Measurements from ENCODE around the gene ASB10.

- TF ChIP-seq CTCF (IDR thresholded peaks at IDR 0.05) (no peak), POLR2A (IDR thresholded peaks at IDR 0.05; ENCODE audit: low read length) (no peak), USF2 (IDR thresholded peaks at IDR 0.05) (no peak), ESRRA (IDR thresholded peaks at IDR 0.05; ENCODE audit: borderline replicate concordance, low read length) (no peak), CBX8 (IDR thresholded peaks at IDR 0.05) (no peak), SMC3 (IDR thresholded peaks at IDR 0.05) (no peak), CEBPB (IDR thresholded peaks at IDR 0.05) (no peak), REST (IDR thresholded peaks at IDR 0.05) (no peak), MYC (IDR thresholded peaks at IDR 0.05; ENCODE audit: borderline replicate concordance, low read length) (no peak), NFE2L2 (conservative IDR thresholded peaks at IDR 0.05; ENCODE audit: low read length) (no peak), KDM5A (IDR thresholded peaks at IDR 0.05) (no peak), SREBF2 (IDR thresholded peaks at IDR 0.05) (no peak)
- TF ChIP-seq, protein P1, sequence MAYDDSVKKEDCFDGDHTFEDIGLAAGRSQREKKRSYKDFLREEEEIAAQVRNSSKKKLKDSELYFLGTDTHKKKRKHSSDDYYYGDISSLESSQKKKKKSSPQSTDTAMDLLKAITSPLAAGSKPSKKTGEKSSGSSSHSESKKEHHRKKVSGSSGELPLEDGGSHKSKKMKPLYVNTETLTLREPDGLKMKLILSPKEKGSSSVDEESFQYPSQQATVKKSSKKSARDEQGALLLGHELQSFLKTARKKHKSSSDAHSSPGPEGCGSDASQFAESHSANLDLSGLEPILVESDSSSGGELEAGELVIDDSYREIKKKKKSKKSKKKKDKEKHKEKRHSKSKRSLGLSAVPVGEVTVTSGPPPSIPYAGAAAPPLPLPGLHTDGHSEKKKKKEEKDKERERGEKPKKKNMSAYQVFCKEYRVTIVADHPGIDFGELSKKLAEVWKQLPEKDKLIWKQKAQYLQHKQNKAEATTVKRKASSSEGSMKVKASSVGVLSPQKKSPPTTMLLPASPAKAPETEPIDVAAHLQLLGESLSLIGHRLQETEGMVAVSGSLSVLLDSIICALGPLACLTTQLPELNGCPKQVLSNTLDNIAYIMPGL (CRISPR knock-in tag; IDR thresholded peaks at IDR 0.05; ENCODE audit: borderline replicate concordance), result no peak
- TF ChIP-seq, protein P2, sequence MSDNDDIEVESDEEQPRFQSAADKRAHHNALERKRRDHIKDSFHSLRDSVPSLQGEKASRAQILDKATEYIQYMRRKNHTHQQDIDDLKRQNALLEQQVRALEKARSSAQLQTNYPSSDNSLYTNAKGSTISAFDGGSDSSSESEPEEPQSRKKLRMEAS (IDR thresholded peaks at IDR 0.05), result no peak
These were observed 14.7 kb upstream of the ASB10 start for GRCh38 chr7:151201751-151202150.

Measured in A549 (cell line).